ENCODE results near the gene RAPGEF2.

GRCh38 chr4:159271856-159272255 is 169.0 kb downstream of the RAPGEF2 start:
- TF ChIP-seq, protein P1, sequence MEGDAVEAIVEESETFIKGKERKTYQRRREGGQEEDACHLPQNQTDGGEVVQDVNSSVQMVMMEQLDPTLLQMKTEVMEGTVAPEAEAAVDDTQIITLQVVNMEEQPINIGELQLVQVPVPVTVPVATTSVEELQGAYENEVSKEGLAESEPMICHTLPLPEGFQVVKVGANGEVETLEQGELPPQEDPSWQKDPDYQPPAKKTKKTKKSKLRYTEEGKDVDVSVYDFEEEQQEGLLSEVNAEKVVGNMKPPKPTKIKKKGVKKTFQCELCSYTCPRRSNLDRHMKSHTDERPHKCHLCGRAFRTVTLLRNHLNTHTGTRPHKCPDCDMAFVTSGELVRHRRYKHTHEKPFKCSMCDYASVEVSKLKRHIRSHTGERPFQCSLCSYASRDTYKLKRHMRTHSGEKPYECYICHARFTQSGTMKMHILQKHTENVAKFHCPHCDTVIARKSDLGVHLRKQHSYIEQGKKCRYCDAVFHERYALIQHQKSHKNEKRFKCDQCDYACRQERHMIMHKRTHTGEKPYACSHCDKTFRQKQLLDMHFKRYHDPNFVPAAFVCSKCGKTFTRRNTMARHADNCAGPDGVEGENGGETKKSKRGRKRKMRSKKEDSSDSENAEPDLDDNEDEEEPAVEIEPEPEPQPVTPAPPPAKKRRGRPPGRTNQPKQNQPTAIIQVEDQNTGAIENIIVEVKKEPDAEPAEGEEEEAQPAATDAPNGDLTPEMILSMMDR (IDR thresholded peaks at IDR 0.05), result no peak
- TF ChIP-seq POLR2A (IDR thresholded peaks at IDR 0.05), result no peak

Data from testis (tissue), 2 donors.